ENCODE results near the gene PPFIBP1.

The PPFIBP1 gene

DNA sequence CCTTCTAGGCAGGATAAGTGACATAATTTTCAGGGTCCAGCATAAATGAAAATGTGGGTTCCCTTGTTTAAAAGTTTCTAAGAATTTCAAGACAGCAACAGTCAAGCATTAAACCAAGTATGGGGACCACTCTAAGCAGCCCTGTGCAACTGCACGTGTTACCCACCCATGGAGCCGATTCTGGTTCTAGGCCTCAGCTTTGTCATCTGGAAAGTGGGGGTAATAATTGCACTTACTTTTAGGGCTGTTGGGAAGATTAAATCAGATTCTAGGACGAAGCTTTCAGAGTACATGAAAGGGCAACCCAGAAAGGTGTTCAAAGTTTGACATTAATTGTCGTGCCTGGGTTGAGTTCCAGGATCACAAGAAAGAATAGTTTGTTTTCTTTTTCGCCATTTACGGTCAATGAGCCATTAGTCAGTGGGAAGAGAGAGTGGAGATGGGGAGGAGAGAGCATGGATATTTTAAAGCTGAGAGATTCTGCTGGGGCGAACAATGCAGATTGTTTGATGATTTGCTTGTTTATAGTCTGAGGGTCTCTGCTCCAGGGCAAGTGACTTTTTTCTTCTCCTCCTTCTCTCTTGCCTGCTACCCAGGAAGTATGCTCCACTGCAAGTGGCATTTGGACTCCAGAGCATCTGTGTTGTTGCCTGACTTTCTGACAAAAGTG lies 10.7 kb upstream of the PPFIBP1 start:
- DNase-seq = no peak

DNA sequence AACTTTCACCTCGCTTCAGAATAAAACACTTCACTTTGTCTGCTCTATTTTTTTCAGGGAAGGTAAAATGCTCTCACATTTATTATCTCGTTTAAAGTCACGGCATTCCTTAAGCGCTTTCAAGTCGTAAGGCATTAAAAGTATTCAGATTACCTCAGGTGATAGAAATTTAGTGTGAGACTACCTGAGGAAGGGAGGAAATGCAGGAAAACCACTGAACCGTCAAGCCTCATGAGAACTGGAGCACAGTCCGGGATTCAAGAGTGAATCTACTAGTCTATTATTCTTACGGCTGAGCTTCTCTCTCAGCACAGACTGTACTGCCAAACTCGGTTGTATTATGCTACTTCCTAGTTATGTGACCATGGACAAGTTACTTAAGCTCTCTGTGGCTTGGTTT lies 8.3 kb upstream of the PPFIBP1 start:
- DNase-seq = no peak

DNA sequence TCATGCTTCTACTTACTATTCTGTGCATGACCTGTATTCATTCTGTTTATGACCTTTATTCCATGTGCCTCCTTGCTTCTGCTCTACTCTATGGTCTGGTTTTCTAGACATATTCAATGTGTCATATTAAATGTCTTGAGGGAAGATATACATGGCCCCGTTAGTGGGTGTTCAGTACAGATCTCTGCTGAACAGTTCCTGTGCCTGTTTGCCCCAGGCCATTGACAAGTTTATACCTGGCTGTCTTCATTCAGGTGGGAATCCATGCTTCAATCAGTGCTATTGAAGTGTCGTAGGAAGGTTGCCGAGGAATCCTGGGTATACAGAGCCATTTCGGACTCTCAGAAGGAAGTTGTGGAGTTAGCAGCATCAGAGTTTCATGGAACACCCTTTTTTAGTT lies 7.4 kb upstream of the PPFIBP1 start:
- DNase-seq = no peak

DNA sequence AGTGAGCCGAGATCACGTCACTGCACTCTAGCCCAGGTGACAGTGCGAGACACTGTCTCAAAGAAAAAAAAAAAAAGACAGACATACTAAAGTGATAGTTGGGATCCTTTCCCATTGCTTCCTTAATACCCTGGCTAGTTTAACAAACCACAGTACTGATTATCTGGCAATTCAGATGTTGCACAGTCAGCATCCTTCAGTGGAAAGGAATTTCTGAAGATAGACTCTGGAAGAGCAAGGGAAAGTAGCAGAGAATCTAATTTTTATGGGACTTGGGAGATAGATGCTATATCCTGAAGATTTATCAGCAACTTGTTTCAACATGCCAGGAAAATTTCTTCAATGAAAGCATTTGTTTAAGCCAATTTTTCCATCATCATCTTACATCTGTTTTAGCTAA lies 6.5 kb upstream of the PPFIBP1 start:
- no peak for DNase-seq

DNA sequence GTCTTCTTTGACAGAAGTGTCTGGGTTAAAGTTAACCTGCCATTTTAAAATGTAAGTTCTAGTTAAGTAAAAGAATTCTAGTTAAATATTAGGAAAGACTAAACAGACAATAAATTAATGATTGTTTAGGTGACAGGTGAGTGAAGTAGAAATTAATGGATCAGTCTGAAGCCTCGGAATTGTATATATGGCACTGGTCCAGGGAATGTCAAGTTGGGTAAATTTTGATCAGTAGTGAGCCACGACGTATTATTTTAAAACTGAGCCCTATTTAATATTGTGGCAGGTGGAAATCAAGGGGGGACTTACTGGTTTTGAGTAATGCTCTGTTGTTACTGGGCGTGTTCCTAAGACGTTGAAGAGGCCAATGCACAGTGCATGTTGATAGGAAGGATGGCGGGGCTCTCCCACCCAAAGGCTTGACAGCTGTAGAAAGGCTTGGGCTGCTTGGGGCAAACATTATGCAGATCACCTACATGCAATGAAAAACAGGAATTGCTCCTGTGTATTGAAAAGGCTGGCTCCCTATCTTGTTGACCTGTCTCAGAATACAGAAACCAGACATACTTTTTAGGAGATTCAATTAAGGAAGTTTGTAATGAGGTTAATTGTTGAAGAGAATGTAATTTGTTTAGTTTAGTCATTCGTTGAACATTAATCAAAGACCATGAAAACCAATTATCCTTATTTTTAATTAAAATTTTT lies 5.9 kb upstream of the PPFIBP1 start:
- DNase-seq = no peak

DNA sequence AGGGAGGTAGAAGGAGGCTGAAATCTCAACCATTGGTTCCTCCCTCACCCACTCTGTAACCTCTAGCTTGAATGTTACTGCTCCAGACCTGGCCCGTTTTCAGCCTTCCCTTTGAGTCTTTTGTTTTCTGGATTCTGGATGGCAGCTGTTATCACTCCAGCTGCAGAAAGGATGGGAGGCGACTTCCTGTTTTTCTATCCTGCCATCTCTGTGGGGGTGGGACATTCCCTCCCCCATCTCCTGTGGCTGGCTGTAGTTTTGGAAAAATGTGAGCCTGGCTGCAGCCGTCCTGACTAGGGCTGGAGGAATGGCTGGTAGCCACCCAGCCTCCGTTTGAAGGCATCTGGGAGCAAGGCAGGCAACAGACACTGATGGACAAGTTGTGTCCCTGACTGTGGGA lies 2.9 kb upstream of the PPFIBP1 start:
- peak; percentile 36 for DNase-seq

DNA sequence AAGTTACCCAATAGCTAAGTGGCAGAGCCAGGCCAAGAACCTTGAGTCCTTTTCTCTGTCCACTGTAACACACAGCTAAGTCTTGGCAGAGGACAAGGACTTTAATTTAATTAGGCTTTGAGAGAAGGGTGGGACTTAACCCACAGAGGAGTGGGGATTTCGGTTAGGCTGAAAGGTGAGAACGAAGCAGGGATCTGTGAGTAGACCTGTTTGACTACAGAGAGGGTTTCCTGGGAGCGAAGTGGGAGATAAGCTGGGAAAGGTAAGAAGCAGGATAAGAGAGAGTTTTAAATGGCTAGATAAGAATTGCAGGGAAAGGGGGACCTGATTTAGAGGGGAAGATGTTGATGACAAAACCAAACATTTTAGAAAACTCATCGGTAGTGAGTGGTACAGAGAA lies 2.0 kb upstream of the PPFIBP1 start:
- no peak for DNase-seq

DNA sequence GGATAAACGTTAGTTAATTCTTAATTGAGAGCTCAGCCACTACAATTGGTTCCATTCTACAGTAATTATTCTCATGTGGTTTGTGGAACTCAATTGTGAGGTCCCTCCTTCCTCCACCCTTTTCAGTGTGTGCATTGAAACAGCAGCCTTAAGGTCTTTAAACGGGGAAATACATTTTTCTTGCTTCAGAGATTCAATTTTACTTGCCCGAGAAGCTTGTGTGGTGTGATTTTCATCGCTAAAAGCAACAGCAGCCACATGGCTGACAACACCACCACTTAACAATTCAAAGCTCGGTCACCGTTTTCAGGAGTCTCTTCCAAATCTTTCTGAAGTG lies 733 bp upstream of the PPFIBP1 start:
- DNase-seq = no peak

DNA sequence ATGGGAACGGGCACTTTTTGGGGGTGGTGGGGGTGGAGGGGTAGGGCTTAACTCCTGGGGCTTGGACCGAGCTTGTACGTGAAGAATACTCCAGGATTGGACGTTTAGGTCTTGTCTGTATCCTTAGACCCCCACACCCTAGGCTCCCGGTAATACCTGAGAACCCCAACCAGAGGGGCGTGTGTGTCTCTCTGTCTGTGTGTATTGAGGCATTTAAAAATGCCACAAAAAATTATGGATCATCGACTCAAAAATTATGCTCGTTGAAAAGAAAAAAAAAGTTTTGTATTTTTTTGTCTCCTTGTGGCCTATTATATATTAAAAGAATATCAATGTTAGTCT lies 459 bp downstream of the PPFIBP1 start:
- DNase-seq = no peak

DNA sequence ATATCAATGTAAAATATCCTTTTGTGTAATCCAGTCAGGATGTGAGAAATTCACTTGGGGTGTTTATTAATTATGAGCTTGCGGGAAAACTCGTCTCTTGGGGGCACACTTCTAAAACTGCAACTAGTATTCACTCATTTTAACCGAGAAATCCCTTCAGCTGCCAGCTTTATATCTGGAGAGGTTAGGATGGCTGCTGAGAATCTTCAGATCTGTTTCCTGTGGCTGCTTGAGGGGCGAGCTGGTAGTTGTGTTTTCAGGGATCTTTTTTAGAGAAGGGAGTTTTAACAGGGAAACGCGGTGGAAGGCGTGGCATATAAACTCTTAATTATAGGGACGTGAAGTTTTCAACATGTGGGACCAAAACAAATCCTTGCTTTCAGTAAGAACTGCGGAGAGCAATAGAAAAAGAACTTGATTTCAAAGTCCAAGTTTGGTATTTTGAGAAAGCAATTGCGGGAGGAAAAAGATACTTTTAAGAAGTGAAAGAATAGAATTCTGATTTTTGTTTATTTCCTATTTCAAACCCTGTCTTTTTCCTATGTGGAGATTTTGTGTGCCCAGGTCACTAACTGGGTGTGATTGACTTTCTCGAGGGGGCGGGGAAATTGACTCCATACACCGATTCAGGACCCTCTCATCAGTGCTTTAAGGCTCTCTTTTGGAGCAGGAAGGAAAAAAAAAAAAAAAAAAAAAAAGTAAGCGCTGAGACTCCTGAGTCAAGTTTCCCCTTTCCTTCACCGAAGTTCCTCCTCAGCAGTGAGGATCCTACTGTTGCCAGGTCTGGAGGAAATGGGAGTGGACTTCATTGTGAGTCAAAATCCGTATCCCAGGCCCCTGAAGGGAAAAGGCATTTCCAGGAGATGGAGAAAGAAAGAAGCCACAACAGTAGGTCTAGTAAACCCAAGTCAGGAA lies 1.1 kb downstream of the PPFIBP1 start:
- DNase-seq = peak; percentile 62

DNA sequence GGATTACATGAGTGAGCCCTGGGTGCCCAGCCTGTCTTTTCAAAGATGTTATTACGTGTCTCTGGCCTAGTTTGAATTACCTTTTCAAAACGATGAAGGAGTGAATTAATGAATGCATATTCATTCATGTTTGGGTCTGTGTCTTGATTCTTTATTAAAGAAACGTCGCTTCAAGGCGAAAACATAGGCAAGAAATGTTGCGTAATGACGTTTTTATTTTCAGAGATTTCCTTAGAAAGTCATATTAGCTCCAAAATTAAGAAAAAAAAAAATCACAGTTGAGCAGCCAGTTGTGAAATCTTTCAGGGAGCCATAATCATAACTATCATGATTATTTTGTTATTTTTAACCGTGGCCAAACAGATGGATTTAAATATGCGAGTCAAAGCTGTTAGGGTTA lies 3.5 kb downstream of the PPFIBP1 start:
- no peak for DNase-seq

DNA sequence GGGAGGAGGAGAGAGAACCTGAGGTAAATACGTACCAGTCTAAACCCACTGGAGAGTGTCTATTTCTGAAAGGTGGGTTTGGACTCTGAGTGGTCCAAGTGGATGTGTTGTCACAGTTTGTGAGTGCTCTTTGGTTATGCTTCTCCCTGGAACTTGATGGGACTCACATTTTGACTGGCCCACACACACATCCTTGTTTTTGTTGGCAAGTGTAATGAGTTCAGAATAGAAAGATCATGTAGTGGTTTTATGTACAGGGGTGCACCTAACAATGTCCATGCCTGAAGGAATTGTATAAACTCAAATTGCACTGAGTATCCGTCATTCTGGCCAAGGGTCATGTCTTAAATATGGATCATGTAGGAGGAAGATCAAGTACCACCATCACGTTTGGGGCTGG lies 4.8 kb downstream of the PPFIBP1 start:
- DNase-seq = no peak

DNA sequence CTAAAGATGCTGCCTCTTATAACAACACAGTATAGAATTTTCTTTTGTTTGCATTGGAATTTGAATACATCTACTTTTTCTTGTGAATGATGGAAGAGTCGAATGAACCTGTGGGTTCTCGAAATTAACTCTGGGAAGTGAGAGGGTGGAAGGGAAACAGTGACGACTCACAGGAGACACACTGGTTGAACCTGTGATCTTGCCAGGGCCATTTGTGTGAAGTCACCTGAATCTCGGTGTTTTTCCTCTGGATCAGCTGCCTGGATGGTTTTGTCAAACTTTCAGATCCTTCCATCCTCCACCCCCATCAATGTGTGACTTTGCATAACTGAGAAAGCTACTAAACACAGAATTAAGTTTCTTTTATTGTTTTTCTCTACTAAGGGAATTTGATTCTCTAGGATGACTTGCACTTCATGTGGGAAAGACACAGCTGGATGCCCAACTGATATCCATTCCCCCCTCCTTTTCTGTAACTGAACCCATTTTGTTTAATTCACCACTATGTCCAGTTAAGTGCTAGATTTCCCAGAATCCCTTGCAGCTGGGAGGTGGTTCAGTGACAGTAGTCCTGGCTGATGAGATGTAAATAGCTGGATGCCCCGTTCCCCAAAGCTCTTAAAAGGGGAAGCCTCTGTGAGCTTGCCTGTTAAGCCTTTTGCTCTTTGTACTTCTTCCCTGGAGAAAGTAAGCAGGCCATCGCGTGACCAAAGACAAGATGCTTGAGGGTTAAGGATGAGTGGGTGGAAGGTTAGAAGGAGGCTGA lies 6.3 kb downstream of the PPFIBP1 start:
- no peak for DNase-seq

DNA sequence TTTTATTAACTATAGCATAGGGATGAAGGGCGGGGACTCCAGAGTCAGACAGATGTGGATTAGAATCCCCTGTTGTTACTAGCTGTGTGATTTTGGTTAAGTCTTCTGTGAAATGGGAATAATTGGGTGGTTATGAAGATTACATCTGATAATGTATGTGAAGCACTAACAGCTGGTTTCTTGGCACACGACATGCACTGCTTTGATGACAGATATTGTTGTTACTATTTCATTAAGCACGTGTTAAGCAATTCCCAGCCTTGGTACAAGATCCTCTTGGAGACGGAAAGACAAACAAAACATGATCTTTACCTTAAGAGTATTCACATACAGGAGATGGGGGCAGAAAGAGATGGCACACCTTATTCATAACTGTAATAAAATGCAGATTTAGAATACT lies 7.9 kb downstream of the PPFIBP1 start:
- no peak for DNase-seq

DNA sequence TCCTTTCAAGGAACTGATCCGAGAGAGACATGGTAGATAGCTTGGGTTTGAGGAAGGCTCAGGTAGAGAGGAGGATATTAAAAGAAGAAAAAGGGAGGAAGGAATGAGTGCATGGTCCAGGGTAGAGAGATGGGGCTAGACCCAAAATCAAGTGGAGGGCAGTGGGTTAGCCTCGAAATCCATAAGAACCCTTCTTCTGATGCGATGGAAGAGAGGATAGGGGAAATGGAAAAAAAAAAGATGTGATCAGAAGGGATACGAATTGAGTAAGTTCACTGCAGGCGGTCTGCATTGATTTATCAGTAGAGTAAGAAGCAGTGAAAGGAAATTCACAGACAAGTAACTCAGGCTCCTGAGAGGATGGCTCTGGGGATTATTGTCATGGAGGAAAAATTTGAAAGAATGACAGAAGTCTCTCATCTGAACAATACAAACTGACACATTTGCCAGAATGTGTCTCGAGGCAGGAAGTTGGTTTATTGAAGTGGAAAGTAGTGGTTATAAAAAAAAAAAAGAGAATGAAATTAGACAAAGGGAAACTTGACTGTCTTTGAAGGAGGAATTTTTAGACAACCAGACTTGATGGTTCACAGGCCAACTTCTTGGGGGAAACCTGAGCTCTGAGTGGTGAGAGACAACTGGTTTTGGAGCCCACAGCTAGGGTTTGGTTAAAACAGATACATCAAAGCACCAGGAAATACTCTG lies 10.2 kb downstream of the PPFIBP1 start:
- no peak for DNase-seq

DNA sequence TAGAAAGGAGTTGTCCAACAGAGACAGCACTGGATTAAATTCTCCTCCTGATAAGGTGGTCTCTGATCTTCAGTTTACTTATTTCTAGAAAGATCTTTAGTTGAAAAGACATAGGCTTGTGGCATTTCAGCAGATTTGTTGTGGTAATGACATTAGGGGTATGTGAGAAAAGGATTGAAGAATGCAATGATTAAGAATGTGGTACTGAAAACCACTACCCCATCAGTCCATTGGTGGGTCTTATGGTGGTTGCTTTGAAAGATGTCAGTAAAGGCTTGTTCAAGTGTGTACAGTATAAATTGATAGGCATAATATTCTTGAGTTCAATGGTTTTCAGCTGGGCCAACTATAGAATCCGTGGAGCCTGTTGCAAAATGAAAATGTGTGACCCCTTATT lies 10.8 kb downstream of the PPFIBP1 start:
- DNase-seq = no peak

DNA sequence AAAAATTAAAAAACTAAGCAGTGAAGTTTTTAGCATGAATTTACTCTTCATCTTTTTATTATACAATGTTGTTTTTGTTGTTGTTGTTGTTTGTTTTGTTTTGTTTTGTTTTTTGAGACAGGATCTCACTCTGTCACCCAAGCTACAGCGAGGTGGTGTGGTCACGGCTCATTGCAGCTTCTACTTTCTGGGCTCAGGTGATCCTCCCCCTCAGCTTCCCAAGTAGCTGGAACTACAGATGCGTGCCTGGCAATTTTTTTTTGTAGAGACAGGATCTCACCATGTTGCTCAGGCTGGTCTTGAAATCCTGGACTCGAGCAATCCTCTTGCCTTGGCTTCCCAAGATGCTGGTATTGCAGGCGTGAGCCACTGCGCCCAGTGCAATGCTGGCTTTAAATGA lies 11.3 kb downstream of the PPFIBP1 start:
- no peak for DNase-seq

DNA sequence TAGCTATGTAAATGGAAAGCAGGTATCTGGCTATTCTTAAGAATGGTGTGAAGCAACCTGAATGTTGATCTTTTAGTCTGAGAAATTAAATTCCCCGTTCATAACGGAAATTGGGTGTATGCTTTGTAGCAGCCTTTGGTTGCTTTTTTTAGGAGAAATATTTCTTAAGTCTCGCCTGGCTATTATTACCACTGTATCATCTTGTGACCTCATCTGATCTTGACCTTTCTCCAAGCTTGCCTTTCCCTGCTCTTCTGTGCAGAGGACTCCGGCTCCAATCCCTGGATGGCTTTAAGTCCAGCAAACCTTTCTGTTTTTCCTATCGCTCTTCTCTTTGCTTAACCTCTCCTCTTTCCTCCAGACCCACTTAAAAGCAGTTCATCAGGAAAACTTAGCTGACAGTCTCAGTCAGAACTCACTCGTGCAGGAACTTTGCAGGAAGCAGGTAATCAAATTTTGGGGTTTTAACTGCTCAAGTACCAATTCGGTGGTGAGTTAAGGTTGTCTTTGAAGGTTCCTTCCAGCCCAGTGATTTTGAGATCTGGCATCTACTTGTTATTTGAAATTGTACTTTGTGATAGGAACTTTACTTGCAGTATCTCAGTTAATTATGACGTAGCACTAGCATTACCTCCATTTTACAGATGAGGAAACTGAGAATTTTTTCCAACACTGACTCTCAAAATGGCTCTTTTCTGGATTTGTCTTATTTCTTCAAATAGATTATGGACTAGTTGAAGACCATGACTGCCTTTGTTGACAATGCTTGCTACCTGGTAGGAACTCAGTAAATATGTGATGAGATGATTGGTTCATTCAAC lies 14.1 kb downstream of the PPFIBP1 start:
- no peak for DNase-seq

DNA sequence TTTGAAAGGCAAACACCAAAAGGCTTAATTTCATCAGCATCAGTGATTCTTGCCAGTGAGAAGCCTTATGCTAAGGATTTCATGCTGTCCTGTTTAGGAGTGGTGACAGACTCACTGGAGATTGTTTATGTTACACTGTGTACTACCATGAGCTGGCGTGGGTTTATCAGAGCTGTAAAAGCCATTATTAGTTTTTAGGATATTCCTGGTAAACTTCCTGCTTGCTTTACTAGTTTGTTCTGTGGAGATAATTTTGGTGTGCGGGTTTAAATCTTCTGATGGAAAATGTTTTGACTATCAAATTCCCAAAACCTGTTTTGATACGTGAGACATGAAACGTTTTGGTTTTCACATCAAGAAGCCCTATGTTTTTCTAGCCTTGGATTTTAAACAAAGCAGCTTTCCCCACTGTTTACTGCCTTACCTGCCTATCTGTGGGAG lies 15.2 kb downstream of the PPFIBP1 start:
- no peak for DNase-seq

DNA sequence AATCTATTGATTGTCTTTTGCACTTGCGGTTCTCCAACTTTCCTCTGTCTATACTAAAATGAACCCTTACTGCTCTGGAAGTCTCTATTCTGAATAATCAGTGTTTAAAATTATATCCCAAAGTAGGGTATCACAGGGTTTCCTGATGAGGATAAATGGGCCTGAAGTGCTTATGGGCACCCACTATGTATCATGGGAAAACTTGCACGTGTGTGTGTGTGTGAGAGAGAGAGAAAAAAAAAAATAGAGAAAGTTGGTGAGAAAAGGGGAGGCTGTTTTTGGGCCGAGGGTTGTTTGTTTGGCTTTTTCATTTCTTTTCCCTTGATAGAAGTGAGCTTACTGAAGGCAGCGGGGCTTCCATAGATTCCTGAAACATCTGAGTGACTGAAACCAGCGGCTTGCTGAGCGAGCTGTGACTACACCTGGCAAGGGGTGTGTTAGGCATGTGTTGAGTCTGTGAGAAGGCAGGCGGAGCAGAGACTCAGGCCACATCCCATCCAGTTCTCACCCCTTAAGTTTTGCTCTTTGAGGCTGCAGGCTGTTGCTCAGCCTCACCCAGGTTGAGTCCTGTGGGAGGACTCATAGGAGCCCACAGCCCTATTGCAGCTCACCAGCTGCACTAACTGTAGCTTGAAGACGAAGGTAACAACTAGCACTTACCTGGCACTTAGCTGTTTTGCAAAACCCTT lies 17.2 kb downstream of the PPFIBP1 start:
- DNase-seq = no peak

DNA sequence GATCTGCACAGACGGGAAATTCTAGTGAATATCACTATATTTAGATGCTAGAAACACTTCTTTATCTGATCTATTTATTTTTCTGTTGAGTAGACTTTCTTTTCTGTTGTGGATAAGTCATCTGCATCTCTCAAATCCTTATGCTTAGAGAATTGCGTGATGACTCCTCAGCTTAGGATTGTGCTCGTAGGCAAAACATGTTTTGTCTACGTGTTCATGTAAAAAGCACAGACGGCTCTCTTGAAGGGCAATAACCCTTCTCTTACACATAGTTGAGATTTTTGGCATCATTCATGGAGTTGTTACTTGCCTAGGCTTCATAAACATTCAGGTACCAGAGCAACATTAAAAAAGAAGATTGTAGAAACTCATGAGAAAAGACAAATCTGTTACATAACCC lies 18.6 kb downstream of the PPFIBP1 start:
- DNase-seq = no peak

All from femur (tissue), 1 donor.